Peyer's patch (tissue), 4 donors: Measurements from ENCODE around the gene PLPP7. TPM values are rescaled to one million over a fixed set of nuclear protein-coding genes. Genes with fewer than 3 reads are reported as not detected.

Experiments used
- DNase-seq, 3 donors: peaks; one replicate each; pipeline ENCODE4 v3.0.0-alpha.2; 2017 to 2019
- H3K27ac ChIP-seq, 4 donors: fragments of 200-600 bp; sonication (generic); one replicate each; pipeline ENCODE4 v1.5.1; 2016 to 2019
- H3K27me3 ChIP-seq, 2 donors: fragments of 200-600 bp; sonication (generic); one replicate each; pipeline ENCODE4 v1.5.1; 2019
- H3K36me3 ChIP-seq, 3 donors: fragments of 200-600 bp; sonication (generic); one replicate each; pipeline ENCODE4 v1.5.1; 2016 to 2019
- H3K4me1 ChIP-seq, 4 donors: fragments of 200-600 bp; sonication (generic); one replicate each; pipeline ENCODE4 v1.5.1; 2016 to 2019
- H3K4me3 ChIP-seq, 4 donors: fragments of 200-600 bp; sonication (generic); 1 replicate in 3 of 4; 2 replicates in 1 of 4; pipeline ENCODE4 v1.5.1; 2016 to 2019; ENCODE audit warnings: mild to moderate bottlenecking in 1 of 4
- H3K9me3 ChIP-seq, 4 donors: fragments of 200-600 bp; sonication (generic); one replicate each; pipeline ENCODE4 v1.5.1; 2016 to 2019; ENCODE audit warnings: mild to moderate bottlenecking in 1 of 4
- CTCF ChIP-seq, 6 experiments: fragments of 450-650 bp in 4 of 6; fragments of 200-600 bp in 2 of 6; sonication (generic) in 1 of 6; IDR thresholded peaks; one replicate each; pipeline ENCODE4 v1.5.1; 2017 to 2019; ENCODE audit warnings: antibody characterized with exemption in 6 of 6, mild to moderate bottlenecking in 3 of 6, moderate library complexity in 1 of 6
- POLR2A ChIP-seq, 2 donors: fragments of 450-650 bp; IDR thresholded peaks; one replicate each; pipeline ENCODE4 v1.5.1; 2017; ENCODE audit warnings: antibody characterized with exemption in 2 of 2, mild to moderate bottlenecking in 2 of 2, moderate library complexity in 2 of 2
- total RNA-seq, 4 donors: library from RNA; depleted of rRNA; stranded (reverse); fragments of >200 nt; gene quantifications; one replicate each; pipeline ENCODE4 v1.1.0, GENCODE V29; 2016

Gene PLPP7
- total RNA-seq, 4 donors from 2014 or later, result 1.3 to 3.3 (median 2.4) TPM

GRCh38 chr9:131299346-131299960, 9.9 kb downstream of the PLPP7 start:
- no peaks in the 10 kb centered on the region for H3K27me3 ChIP-seq
- TF ChIP-seq POLR2A (IDR thresholded peaks at IDR 0.05) (no peak), CTCF (IDR thresholded peaks at IDR 0.05) (no peak)
- no peak overlapping the region for H3K27ac ChIP-seq
- DNase-seq, result no peak
- H3K36me3 ChIP-seq, result no peaks in the 10 kb centered on the region
- no peak overlapping the region for H3K4me3 ChIP-seq
- H3K4me1 ChIP-seq, result no peaks in the 10 kb centered on the region
- no peaks in the 10 kb centered on the region for H3K9me3 ChIP-seq

- Histone ChIP-seq H3K36me3 (no peaks in the 10 kb centered on the region), H3K27ac (no peak overlapping the region), H3K4me1 (no peaks in the 10 kb centered on the region), H3K27me3 (no peaks in the 10 kb centered on the region), H3K9me3 (no peaks in the 10 kb centered on the region), H3K4me3 (no peak overlapping the region)
- DNase-seq, result no peak
- TF ChIP-seq CTCF (IDR thresholded peaks at IDR 0.05) (no peak), POLR2A (IDR thresholded peaks at IDR 0.05) (no peak)
Observed at GRCh38 chr9:131299961-131300347, 10.4 kb downstream of the PLPP7 start.

- H3K27me3 ChIP-seq, result no peaks in the 10 kb centered on the region
- H3K4me1 ChIP-seq, result no peaks in the 10 kb centered on the region
- TF ChIP-seq CTCF (IDR thresholded peaks at IDR 0.05) (no peak), POLR2A (IDR thresholded peaks at IDR 0.05) (no peak)
- no peaks in the 10 kb centered on the region for H3K36me3 ChIP-seq
- DNase-seq, result no peak
- H3K27ac ChIP-seq, result no peak overlapping the region
- H3K9me3 ChIP-seq, result no peaks in the 10 kb centered on the region
- H3K4me3 ChIP-seq, result no peak overlapping the region
Observed at GRCh38 chr9:131300444-131300843, 10.9 kb downstream of the PLPP7 start.

GRCh38 chr9:131302244-131303075, 12.9 kb downstream of the PLPP7 start:
- Histone ChIP-seq H3K4me3 (no peak overlapping the region), H3K36me3 (no peaks in the 10 kb centered on the region), H3K4me1 (no peaks in the 10 kb centered on the region), H3K9me3 (no peaks in the 10 kb centered on the region), H3K27me3 (no peaks in the 10 kb centered on the region), H3K27ac (no peak overlapping the region)
- no peak for DNase-seq
- no peak for TF ChIP-seq CTCF (IDR thresholded peaks at IDR 0.05)

GRCh38 chr9:131303381-131304321, 14.1 kb downstream of the PLPP7 start:
- no peak for DNase-seq
- TF ChIP-seq POLR2A (IDR thresholded peaks at IDR 0.05), result no peak
- no peak for TF ChIP-seq CTCF (IDR thresholded peaks at IDR 0.05)
- no peak overlapping the region for H3K27ac ChIP-seq
- H3K4me1 ChIP-seq, result no peaks in the 10 kb centered on the region
- no peaks in the 10 kb centered on the region for H3K27me3 ChIP-seq
- no peaks in the 10 kb centered on the region for H3K36me3 ChIP-seq
- H3K4me3 ChIP-seq, result no peak overlapping the region
- no peaks in the 10 kb centered on the region for H3K9me3 ChIP-seq
